Smooth muscle cell (in vitro differentiated cells): ENCODE results near the gene SSRP1. TPM values are rescaled to one million over a fixed set of nuclear protein-coding genes. Genes with fewer than 3 reads are reported as not detected.
A peak's percentile ranks its signal among the peaks of the same experiment; 100 is the strongest.

ENCODE experiments used
- DNase-seq: peaks from one replicate; lab custom pipeline; 2025; ENCODE audit not compliant: unreplicated experiment; lab: John Stamatoyannopoulos, UW
- H2AFZ ChIP-seq: fragments of 200-600 bp; sonication (generic); 2 replicates; pipeline ENCODE4 v1.6.0; 2016; ENCODE audit warnings: antibody characterized with exemption, low read depth, mild to moderate bottlenecking
- H3F3A ChIP-seq: fragments of 200-600 bp; sonication (generic); 2 replicates; pipeline ENCODE4 v1.6.0; 2017; ENCODE audit warnings: antibody characterized with exemption, low read depth
- H3K27ac ChIP-seq: fragments of 200-600 bp; sonication (generic); 2 replicates; pipeline ENCODE4 v1.5.1; 2016; ENCODE audit warnings: low read depth, mild to moderate bottlenecking
- H3K27me3 ChIP-seq: fragments of 200-600 bp; sonication (generic); 2 replicates; pipeline ENCODE4 v1.6.1; 2016; ENCODE audit warnings: low read depth, mild to moderate bottlenecking
- H3K36me3 ChIP-seq: fragments of 200-600 bp; sonication (generic); 2 replicates; pipeline ENCODE4 v1.5.1; 2016; ENCODE audit warnings: low read depth
- H3K4me1 ChIP-seq: fragments of 200-600 bp; sonication (generic); 2 replicates; pipeline ENCODE4 v1.5.1; 2016; ENCODE audit warnings: low read depth
- H3K4me2 ChIP-seq: fragments of 200-600 bp; sonication (generic); 2 replicates; pipeline ENCODE4 v1.6.0; 2016; ENCODE audit warnings: mild to moderate bottlenecking
- H3K4me3 ChIP-seq: fragments of 200-600 bp; sonication (generic); 2 replicates; pipeline ENCODE4 v1.5.1; 2016; ENCODE audit warnings: mild to moderate bottlenecking
- H3K79me2 ChIP-seq: fragments of 200-600 bp; sonication (generic); 2 replicates; pipeline ENCODE4 v1.6.0; 2016; ENCODE audit warnings: low read depth, mild to moderate bottlenecking
- H3K9ac ChIP-seq: fragments of 200-600 bp; sonication (generic); 2 replicates; pipeline ENCODE4 v1.6.0; 2016; ENCODE audit warnings: low read depth
- H3K9me3 ChIP-seq: fragments of 200-600 bp; sonication (generic); replicated peaks from 2 replicates; pipeline ENCODE4 v1.5.1; 2016; ENCODE audit warnings: low read depth
- H4K20me1 ChIP-seq: fragments of 200-600 bp; sonication (generic); 2 replicates; pipeline ENCODE4 v1.6.0; 2016; ENCODE audit warnings: low read depth
- CTCF ChIP-seq: fragments of 200-600 bp; sonication (generic); IDR thresholded peaks from 2 replicates; pipeline ENCODE4 v1.5.1; 2017; ENCODE audit warnings: borderline replicate concordance, mild to moderate bottlenecking, antibody characterized with exemption; ENCODE audit not compliant: insufficient read depth, poor library complexity, severe bottlenecking
- WGBS: methylation state at CpG from one replicate; pipeline ENCODE4 v1.1.7; 2016; ENCODE audit warnings: low lambda C conversion rate; 5-methylcytosine and 5-hydroxymethylcytosine counted together
- polyA plus RNA-seq: library from polyadenylated mRNA; unstranded; fragments of >200 nt; fragmentation: Nextera tagmentation; extraction: Ambion mirVana; gene quantifications from 2 replicates; pipeline ENCODE4 v1.2.1, GENCODE V29; 2016
- total RNA-seq: library from RNA; depleted of rRNA; stranded (reverse); fragments of >200 nt; gene quantifications from 2 replicates; pipeline ENCODE4 v1.2.3, GENCODE V29; 2014

The SSRP1 gene
- total and polyA plus RNA-seq, 2 experiments from 2014 or later: 46.0 to 57.6 TPM

DNA sequence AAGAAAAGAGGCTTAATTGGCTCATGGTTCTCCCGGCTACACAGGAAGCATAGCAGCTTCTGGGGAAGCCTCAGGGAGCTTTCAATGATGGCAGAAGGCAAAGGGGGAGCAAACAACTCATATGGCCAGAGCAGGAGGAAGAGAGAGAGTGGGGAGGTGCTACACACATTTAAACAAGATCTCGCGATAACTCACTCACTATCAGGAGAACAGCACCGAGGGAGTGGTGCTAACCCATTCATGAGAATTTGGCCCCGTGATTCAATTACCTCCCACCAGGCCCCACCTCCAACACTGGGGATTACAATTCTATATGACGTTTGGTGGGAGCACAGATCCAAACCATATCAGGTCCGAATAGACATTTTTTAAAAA is 57.0 kb downstream of the SSRP1 start:
- Histone ChIP-seq H3K36me3 (no peaks in the 10 kb centered on the region), H3K4me1 (peaks cover 21% of the 10 kb centered on the region), H3K4me3 (no peak overlapping the region), H2AFZ (no peak overlapping the region), H3K27me3 (no peaks in the 10 kb centered on the region), H4K20me1 (no peaks in the 10 kb centered on the region), H3K79me2 (no peaks in the 10 kb centered on the region), H3K9me3 (no peaks in the 10 kb centered on the region), H3K27ac (peak overlapping the region; percentile 81), H3K9ac (no peak overlapping the region), H3F3A (no peaks in the 10 kb centered on the region), H3K4me2 (peak overlapping the region; percentile 84)
- TF ChIP-seq CTCF: no peak
- 90% methylated on average over 7 of the region's 7 CpGs for WGBS
- no peak for DNase-seq

GRCh38 chr11:57277845-57278720 is 57.6 kb downstream of the SSRP1 start:
- peak; percentile 26 for DNase-seq
- no peaks in the 10 kb centered on the region for H3K9me3 ChIP-seq
- H3K79me2 ChIP-seq: no peaks in the 10 kb centered on the region
- H2AFZ ChIP-seq: peak overlapping the region; percentile 95
- H3K27ac ChIP-seq: peak overlapping the region; percentile 81
- peak overlapping the region; percentile 37 for H3K4me3 ChIP-seq
- H3F3A ChIP-seq: no peaks in the 10 kb centered on the region
- peak overlapping the region; percentile 57 for H3K9ac ChIP-seq
- H3K27me3 ChIP-seq: no peaks in the 10 kb centered on the region
- peak; percentile 80 for TF ChIP-seq CTCF
- no peaks in the 10 kb centered on the region for H4K20me1 ChIP-seq
- H3K4me2 ChIP-seq: peak overlapping the region; percentile 84
- no peaks in the 10 kb centered on the region for H3K36me3 ChIP-seq
- 11% methylated on average over 14 of the region's 14 CpGs for WGBS
- H3K4me1 ChIP-seq: peaks cover 17% of the 10 kb centered on the region

GRCh38 chr11:57276971-57277675 is 58.6 kb downstream of the SSRP1 start:
- H4K20me1 ChIP-seq: no peaks in the 10 kb centered on the region
- peak overlapping the region; percentile 84 for H3K4me2 ChIP-seq
- H3K79me2 ChIP-seq: no peaks in the 10 kb centered on the region
- no peaks in the 10 kb centered on the region for H3F3A ChIP-seq
- H3K36me3 ChIP-seq: no peaks in the 10 kb centered on the region
- H3K4me3 ChIP-seq: no peak overlapping the region
- H2AFZ ChIP-seq: no peak overlapping the region
- no peak for TF ChIP-seq CTCF
- no peak for DNase-seq
- whole genome bisulfite sequencing: 75% methylated on average over 6 of the region's 6 CpGs
- peaks cover 17% of the 10 kb centered on the region for H3K4me1 ChIP-seq
- no peaks in the 10 kb centered on the region for H3K27me3 ChIP-seq
- H3K9me3 ChIP-seq: no peaks in the 10 kb centered on the region
- H3K9ac ChIP-seq: no peak overlapping the region
- no peak overlapping the region for H3K27ac ChIP-seq
